Activated naive CD8-positive, alpha-beta T cell (primary cell): Measurements from ENCODE around the gene ZDHHC22.

Source experiments
- H3K27ac Mint-ChIP-seq: one replicate; pipeline ENCODE4 v1.8.0; 2021; ENCODE audit warnings: mixed read lengths
- H3K27me3 Mint-ChIP-seq: one replicate; pipeline ENCODE4 v1.8.0; 2021; ENCODE audit warnings: mixed read lengths
- H3K36me3 Mint-ChIP-seq: one replicate; pipeline ENCODE4 v1.8.0; 2021; ENCODE audit warnings: mixed read lengths
- H3K4me1 Mint-ChIP-seq: one replicate; pipeline ENCODE4 v1.8.0; 2021; ENCODE audit warnings: low read depth, mixed read lengths
- H3K4me3 Mint-ChIP-seq: one replicate; pipeline ENCODE4 v1.8.0; 2021; ENCODE audit warnings: mild to moderate bottlenecking, mixed read lengths
- H3K9me3 Mint-ChIP-seq: one replicate; pipeline ENCODE4 v1.8.0; 2021; ENCODE audit warnings: low read depth, mixed read lengths

Gene ZDHHC22

GRCh38 chr14:77092676-77093075, 48.9 kb downstream of the ZDHHC22 start:
- Mint-ChIP-seq H3K27me3 (no peaks in the 10 kb centered on the region), H3K9me3 (peaks cover 6% of the 10 kb centered on the region), H3K4me1 (peaks cover 20% of the 10 kb centered on the region), H3K36me3 (peaks cover 3% of the 10 kb centered on the region), H3K27ac (no peak overlapping the region), H3K4me3 (no peak overlapping the region)

- Mint-ChIP-seq H3K4me3 (no peak overlapping the region), H3K27me3 (no peaks in the 10 kb centered on the region), H3K27ac (no peak overlapping the region), H3K36me3 (peaks cover 3% of the 10 kb centered on the region), H3K9me3 (peaks cover 6% of the 10 kb centered on the region), H3K4me1 (peaks cover 17% of the 10 kb centered on the region)
Measured at GRCh38 chr14:77091518-77091917, 50.1 kb downstream of the ZDHHC22 start.

GRCh38 chr14:77088645-77089044, 52.9 kb downstream of the ZDHHC22 start:
- H3K9me3 Mint-ChIP-seq = peaks cover 6% of the 10 kb centered on the region
- no peak overlapping the region for H3K27ac Mint-ChIP-seq
- peaks cover 15% of the 10 kb centered on the region for H3K4me1 Mint-ChIP-seq
- H3K36me3 Mint-ChIP-seq = peaks cover 3% of the 10 kb centered on the region
- no peaks in the 10 kb centered on the region for H3K27me3 Mint-ChIP-seq
- no peak overlapping the region for H3K4me3 Mint-ChIP-seq

- H3K27ac Mint-ChIP-seq = no peak overlapping the region
Measured at GRCh38 chr14:77088219-77088618, 53.4 kb downstream of the ZDHHC22 start.

GRCh38 chr14:77087631-77088030, 54.0 kb downstream of the ZDHHC22 start:
- no peaks in the 10 kb centered on the region for H3K27me3 Mint-ChIP-seq
- peaks cover 3% of the 10 kb centered on the region for H3K36me3 Mint-ChIP-seq
- no peak overlapping the region for H3K27ac Mint-ChIP-seq
- H3K4me1 Mint-ChIP-seq = peaks cover 15% of the 10 kb centered on the region
- no peak overlapping the region for H3K4me3 Mint-ChIP-seq
- peaks cover 6% of the 10 kb centered on the region for H3K9me3 Mint-ChIP-seq

More at GRCh38 chr14:77088219-77088618, 53.4 kb downstream of the ZDHHC22 start:
- Mint-ChIP-seq H3K4me3 (no peak overlapping the region), H3K36me3 (peaks cover 3% of the 10 kb centered on the region), H3K9me3 (peaks cover 6% of the 10 kb centered on the region), H3K4me1 (peaks cover 15% of the 10 kb centered on the region), H3K27me3 (no peaks in the 10 kb centered on the region)

GRCh38 chr14:77086951-77087350, 54.6 kb downstream of the ZDHHC22 start:
- Mint-ChIP-seq H3K27me3 (no peaks in the 10 kb centered on the region), H3K36me3 (peaks cover 3% of the 10 kb centered on the region), H3K27ac (no peak overlapping the region), H3K4me1 (peaks cover 15% of the 10 kb centered on the region), H3K9me3 (peaks cover 6% of the 10 kb centered on the region), H3K4me3 (no peak overlapping the region)

- H3K4me3 Mint-ChIP-seq = no peak overlapping the region
- no peak overlapping the region for H3K27ac Mint-ChIP-seq
- H3K27me3 Mint-ChIP-seq = no peaks in the 10 kb centered on the region
Measured at GRCh38 chr14:77086017-77086727, 55.4 kb downstream of the ZDHHC22 start.

GRCh38 chr14:77085538-77085937, 56.1 kb downstream of the ZDHHC22 start:
- H3K4me1 Mint-ChIP-seq = peaks cover 15% of the 10 kb centered on the region
- no peak overlapping the region for H3K27ac Mint-ChIP-seq
- H3K9me3 Mint-ChIP-seq = no peaks in the 10 kb centered on the region
- H3K36me3 Mint-ChIP-seq = no peaks in the 10 kb centered on the region
- no peak overlapping the region for H3K4me3 Mint-ChIP-seq
- H3K27me3 Mint-ChIP-seq = no peaks in the 10 kb centered on the region

More at GRCh38 chr14:77086017-77086727, 55.4 kb downstream of the ZDHHC22 start:
- peaks cover 15% of the 10 kb centered on the region for H3K4me1 Mint-ChIP-seq
- no peaks in the 10 kb centered on the region for H3K36me3 Mint-ChIP-seq
- peaks cover 2% of the 10 kb centered on the region for H3K9me3 Mint-ChIP-seq

- Mint-ChIP-seq H3K27ac (no peak overlapping the region), H3K4me1 (peaks cover 15% of the 10 kb centered on the region), H3K27me3 (no peaks in the 10 kb centered on the region), H3K9me3 (no peaks in the 10 kb centered on the region), H3K36me3 (peaks cover 2% of the 10 kb centered on the region), H3K4me3 (no peak overlapping the region)
Measured at GRCh38 chr14:77084985-77085384, 56.6 kb downstream of the ZDHHC22 start.

- no peak overlapping the region for H3K27ac Mint-ChIP-seq
Measured at GRCh38 chr14:77083082-77083481, 58.5 kb downstream of the ZDHHC22 start.

GRCh38 chr14:77082356-77082755, 59.2 kb downstream of the ZDHHC22 start:
- Mint-ChIP-seq H3K4me1 (peaks cover 8% of the 10 kb centered on the region), H3K27ac (no peak overlapping the region), H3K36me3 (peaks cover 2% of the 10 kb centered on the region), H3K4me3 (no peak overlapping the region), H3K27me3 (no peaks in the 10 kb centered on the region), H3K9me3 (no peaks in the 10 kb centered on the region)

More at GRCh38 chr14:77083082-77083481, 58.5 kb downstream of the ZDHHC22 start:
- Mint-ChIP-seq H3K36me3 (peaks cover 2% of the 10 kb centered on the region), H3K27me3 (no peaks in the 10 kb centered on the region), H3K4me3 (no peak overlapping the region), H3K4me1 (peaks cover 15% of the 10 kb centered on the region), H3K9me3 (no peaks in the 10 kb centered on the region)
